Lower leg skin (tissue), 4 donors: ENCODE measurements around the gene SSR2. TPM values are rescaled to one million over a fixed set of nuclear protein-coding genes. Genes with fewer than 3 reads are reported as not detected.

ENCODE experiments used
- DNase-seq, 2 donors: peaks; one replicate each; pipeline ENCODE4 v3.0.0-alpha.2; 2019; ENCODE audit warnings: low spot score in 2 of 2
- H3K4me3 ChIP-seq: fragments of 200-600 bp; sonication (generic); 2 replicates; pipeline ENCODE4 v1.5.1; 2017; ENCODE audit warnings: mild to moderate bottlenecking, low read depth; ENCODE audit not compliant: poor library complexity, severe bottlenecking
- CTCF ChIP-seq, 3 donors: fragments of 450-650 bp; IDR thresholded peaks; one replicate each; pipeline ENCODE4 v1.5.1; 2016; ENCODE audit warnings: antibody characterized with exemption in 3 of 3, mild to moderate bottlenecking in 3 of 3, moderate library complexity in 2 of 3
- POLR2A ChIP-seq, 2 donors: fragments of 450-650 bp; IDR thresholded peaks; one replicate each; pipeline ENCODE4 v1.6.1; 2016 to 2017; ENCODE audit warnings: antibody characterized with exemption in 2 of 2, mild to moderate bottlenecking in 1 of 2, moderate library complexity in 1 of 2
- WGBS, 2 donors: methylation state at CpG; one replicate each; pipeline ENCODE4 v1.1.5; 2018; 5-methylcytosine and 5-hydroxymethylcytosine counted together
- intact Hi-C: fragments of 100-400 bp; cut with DNase I; formaldehyde crosslinking; loops from one replicate; pipeline ENCODE4 v1.15.0; 2023; ENCODE audit warnings: low total_unique reads
- total RNA-seq, 4 donors: library from RNA; depleted of rRNA; stranded (reverse); fragments of >200 nt; gene quantifications; one replicate each; pipeline ENCODE4 v1.1.0, GENCODE V29; 2016

The SSR2 gene
- total RNA-seq, 4 donors from 2014 or later: 113 to 215 (median 185) TPM

GRCh38 chr1:155969377-155969791 lies 51.4 kb downstream of the SSR2 start:
- 75 to 83% methylated on average over 9 of the region's 9 CpGs for WGBS, 2 donors
- TF ChIP-seq POLR2A (IDR thresholded peaks at IDR 0.05) (no peak), CTCF (IDR thresholded peaks at IDR 0.05) (no peak)
- no peak for DNase-seq
- intact Hi-C loops: no loop called here
- H3K4me3 ChIP-seq: no peak overlapping the region

- intact Hi-C loops: no loop called here
- 55 to 65% methylated on average over 3 of the region's 3 CpGs for WGBS, 2 donors
- no peak for DNase-seq
Observed at GRCh38 chr1:155968670-155969069, 52.1 kb downstream of the SSR2 start.

GRCh38 chr1:155968051-155968400 lies 52.7 kb downstream of the SSR2 start:
- no peak for DNase-seq
- H3K4me3 ChIP-seq: no peak overlapping the region
- TF ChIP-seq CTCF (IDR thresholded peaks at IDR 0.05) (no peak), POLR2A (IDR thresholded peaks at IDR 0.05) (no peak)
- intact Hi-C loops: no loop called here
- WGBS, 2 donors: 72 to 81% methylated on average over 7 of the region's 7 CpGs

More at GRCh38 chr1:155968670-155969069, 52.1 kb downstream of the SSR2 start:
- TF ChIP-seq POLR2A (IDR thresholded peaks at IDR 0.05): no peak
- H3K4me3 ChIP-seq: no peak overlapping the region

- TF ChIP-seq POLR2A (IDR thresholded peaks at IDR 0.05) (no peak), CTCF (IDR thresholded peaks at IDR 0.05) (no peak)
- intact Hi-C loops: no loop called here
- WGBS, 2 donors: 58 to 68% methylated on average over 13 of the region's 13 CpGs
- no peak overlapping the region for H3K4me3 ChIP-seq
- DNase-seq: no peak
Observed at GRCh38 chr1:155967341-155968050, 53.3 kb downstream of the SSR2 start.

GRCh38 chr1:155966750-155967149 lies 54.0 kb downstream of the SSR2 start:
- TF ChIP-seq CTCF (IDR thresholded peaks at IDR 0.05) (no peak), POLR2A (IDR thresholded peaks at IDR 0.05) (no peak)
- WGBS, 2 donors: 67% methylated on average over 7 of the region's 7 CpGs
- intact Hi-C loops: no loop called here
- no peak overlapping the region for H3K4me3 ChIP-seq
- DNase-seq: no peak

- intact Hi-C loops: no loop called here
- TF ChIP-seq CTCF (IDR thresholded peaks at IDR 0.05) (no peak), POLR2A (IDR thresholded peaks at IDR 0.05) (no peak)
- DNase-seq: no peak
- 86 to 87% methylated on average over 9 of the region's 9 CpGs for WGBS, 2 donors
- no peak overlapping the region for H3K4me3 ChIP-seq
Observed at GRCh38 chr1:155966135-155966534, 54.6 kb downstream of the SSR2 start.
